OCI-LY1 (cell line): ENCODE results near the gene RAD54L.

Experiments
- H2AFZ ChIP-seq: fragments of 200-600 bp; sonication (generic), shearing (Covaris generic); 2 replicates; pipeline ENCODE4 v1.6.0; 2014; ENCODE audit warnings: antibody characterized with exemption, mild to moderate bottlenecking, low read length
- H3F3A ChIP-seq: fragments of 200-600 bp; sonication (generic), shearing (Covaris generic); 2 replicates; pipeline ENCODE4 v1.6.0; 2014; ENCODE audit warnings: mild to moderate bottlenecking, antibody characterized with exemption, low read length, moderate library complexity; ENCODE audit not compliant: insufficient read depth
- H3K27ac ChIP-seq: fragments of 200-600 bp; sonication (generic); 2 replicates; pipeline ENCODE4 v1.5.1; 2014; ENCODE audit warnings: low read length, mixed run types, mild to moderate bottlenecking, low read depth; ENCODE audit not compliant: poor library complexity, severe bottlenecking
- H3K27me3 ChIP-seq: fragments of 200-600 bp; sonication (generic); 2 replicates; pipeline ENCODE4 v1.6.0; 2014; ENCODE audit warnings: antibody characterized with exemption, mild to moderate bottlenecking, low read length, moderate library complexity; ENCODE audit not compliant: insufficient read depth
- H3K36me3 ChIP-seq: fragments of 200-600 bp; sonication (generic); 2 replicates; pipeline ENCODE4 v1.6.1; 2014; ENCODE audit warnings: mild to moderate bottlenecking, antibody characterized with exemption, low read length, moderate library complexity, mixed read lengths; ENCODE audit not compliant: insufficient read depth
- H3K4me1 ChIP-seq: fragments of 200-600 bp; sonication (generic); 2 replicates; pipeline ENCODE4 v1.5.1; 2014; ENCODE audit warnings: mild to moderate bottlenecking, low read length, moderate library complexity; ENCODE audit not compliant: insufficient read depth, severe bottlenecking
- H3K4me2 ChIP-seq: fragments of 200-600 bp; sonication (generic), shearing (Covaris generic); 2 replicates; pipeline ENCODE4 v1.6.1; 2014; ENCODE audit warnings: low read length
- H3K4me3 ChIP-seq: fragments of 200-600 bp; sonication (generic); 2 replicates; pipeline ENCODE4 v1.5.1; 2014; ENCODE audit warnings: low read length, low read depth, mild to moderate bottlenecking, mixed read lengths; ENCODE audit not compliant: poor library complexity, severe bottlenecking
- H3K79me2 ChIP-seq: fragments of 200-600 bp; shearing (Covaris generic); 2 replicates; pipeline ENCODE4 v1.6.1; 2016; ENCODE audit warnings: mixed run types, low read length, mixed read lengths; ENCODE audit not compliant: insufficient read depth
- H3K9ac ChIP-seq: fragments of 200-600 bp; sonication (generic), shearing (Covaris generic); 2 replicates; pipeline ENCODE4 v1.6.1; 2014; ENCODE audit warnings: mild to moderate bottlenecking, low read length, mixed read lengths
- H3K9me2 ChIP-seq: fragments of 200-600 bp; sonication (generic), shearing (Covaris generic); 2 replicates; pipeline ENCODE4 v1.6.1; 2014; ENCODE audit warnings: low read depth, mild to moderate bottlenecking, low read length, mixed read lengths
- H3K9me3 ChIP-seq: fragments of 200-600 bp; shearing (Covaris generic); 2 replicates; pipeline ENCODE4 v1.6.1; 2014; ENCODE audit warnings: low read length, mixed read lengths
- H4K20me1 ChIP-seq: fragments of 200-600 bp; sonication (generic), shearing (Covaris generic); 2 replicates; pipeline ENCODE4 v1.6.0; 2016; ENCODE audit warnings: mild to moderate bottlenecking, low read length; ENCODE audit not compliant: insufficient read depth
- EZH2 ChIP-seq: fragments of 200-600 bp; sonication (generic), shearing (Covaris generic); IDR thresholded peaks from 2 replicates; pipeline ENCODE4 v1.8.0; 2017; ENCODE audit warnings: borderline replicate concordance, mixed run types, mild to moderate bottlenecking, antibody characterized with exemption, low read length, moderate library complexity, mixed read lengths
- TF ChIP-seq, protein P1 (sequence below): fragments of 200-600 bp; sonication (generic), shearing (Covaris generic); IDR thresholded peaks from 2 replicates; pipeline ENCODE4 v1.5.1; 2017; ENCODE audit warnings: mild to moderate bottlenecking, antibody characterized with exemption, low read length, moderate library complexity, mixed read lengths

RAD54L gene

DNA sequence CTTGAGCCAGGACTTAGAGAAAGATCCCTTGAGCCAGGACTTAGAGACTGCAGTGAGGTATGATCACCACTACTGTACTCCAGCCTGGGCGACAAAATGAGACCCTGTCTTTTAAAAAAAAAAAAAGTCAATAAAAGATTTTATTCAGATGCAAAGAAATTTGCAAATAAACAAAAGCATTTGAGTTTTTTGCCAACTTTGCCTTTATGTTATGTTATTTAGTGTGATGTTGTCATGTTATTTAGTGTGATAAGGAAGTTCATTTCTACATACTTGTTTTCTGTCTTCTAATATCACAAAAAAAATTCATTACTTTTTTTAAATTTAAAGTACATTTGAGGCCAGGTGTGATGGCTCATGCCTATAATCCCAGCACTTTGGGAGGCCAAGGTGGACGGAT, 9.0 kb downstream of the RAD54L start:
- Histone ChIP-seq H3K27ac (no peak overlapping the region), H3K79me2 (no peaks in the 10 kb centered on the region), H3K9me2 (no peaks in the 10 kb centered on the region), H3K4me2 (no peak overlapping the region), H3K36me3 (peaks cover 93% of the 10 kb centered on the region), H3K27me3 (no peaks in the 10 kb centered on the region), H3F3A (no peaks in the 10 kb centered on the region), H2AFZ (no peak overlapping the region), H3K9ac (no peak overlapping the region), H3K9me3 (no peaks in the 10 kb centered on the region), H3K4me1 (no peaks in the 10 kb centered on the region), H3K4me3 (no peak overlapping the region), H4K20me1 (no peaks in the 10 kb centered on the region)
- TF ChIP-seq EZH2: no peak
- TF ChIP-seq, protein P1, sequence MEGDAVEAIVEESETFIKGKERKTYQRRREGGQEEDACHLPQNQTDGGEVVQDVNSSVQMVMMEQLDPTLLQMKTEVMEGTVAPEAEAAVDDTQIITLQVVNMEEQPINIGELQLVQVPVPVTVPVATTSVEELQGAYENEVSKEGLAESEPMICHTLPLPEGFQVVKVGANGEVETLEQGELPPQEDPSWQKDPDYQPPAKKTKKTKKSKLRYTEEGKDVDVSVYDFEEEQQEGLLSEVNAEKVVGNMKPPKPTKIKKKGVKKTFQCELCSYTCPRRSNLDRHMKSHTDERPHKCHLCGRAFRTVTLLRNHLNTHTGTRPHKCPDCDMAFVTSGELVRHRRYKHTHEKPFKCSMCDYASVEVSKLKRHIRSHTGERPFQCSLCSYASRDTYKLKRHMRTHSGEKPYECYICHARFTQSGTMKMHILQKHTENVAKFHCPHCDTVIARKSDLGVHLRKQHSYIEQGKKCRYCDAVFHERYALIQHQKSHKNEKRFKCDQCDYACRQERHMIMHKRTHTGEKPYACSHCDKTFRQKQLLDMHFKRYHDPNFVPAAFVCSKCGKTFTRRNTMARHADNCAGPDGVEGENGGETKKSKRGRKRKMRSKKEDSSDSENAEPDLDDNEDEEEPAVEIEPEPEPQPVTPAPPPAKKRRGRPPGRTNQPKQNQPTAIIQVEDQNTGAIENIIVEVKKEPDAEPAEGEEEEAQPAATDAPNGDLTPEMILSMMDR: no peak

GRCh38 chr1:46262508-46262907, 14.9 kb downstream of the RAD54L start:
- Histone ChIP-seq H3K9ac (no peak overlapping the region), H4K20me1 (no peaks in the 10 kb centered on the region), H2AFZ (no peak overlapping the region), H3K27me3 (no peaks in the 10 kb centered on the region), H3K9me3 (no peaks in the 10 kb centered on the region), H3K9me2 (no peaks in the 10 kb centered on the region), H3K79me2 (no peaks in the 10 kb centered on the region), H3K4me1 (no peaks in the 10 kb centered on the region), H3K27ac (no peak overlapping the region), H3K4me3 (no peak overlapping the region), H3K36me3 (peaks cover 93% of the 10 kb centered on the region), H3K4me2 (no peak overlapping the region), H3F3A (no peaks in the 10 kb centered on the region)
- TF ChIP-seq, protein P1: no peak
- no peak for TF ChIP-seq EZH2

GRCh38 chr1:46263146-46263545, 15.6 kb downstream of the RAD54L start:
- H3K4me1 ChIP-seq: no peaks in the 10 kb centered on the region
- TF ChIP-seq EZH2: no peak
- TF ChIP-seq, protein P1: no peak
- peaks cover 95% of the 10 kb centered on the region for H3K36me3 ChIP-seq
- no peak overlapping the region for H3K4me3 ChIP-seq
- H3F3A ChIP-seq: no peaks in the 10 kb centered on the region
- no peaks in the 10 kb centered on the region for H3K79me2 ChIP-seq
- H3K4me2 ChIP-seq: no peak overlapping the region
- no peaks in the 10 kb centered on the region for H4K20me1 ChIP-seq
- no peak overlapping the region for H3K27ac ChIP-seq
- H3K9ac ChIP-seq: no peak overlapping the region
- H3K9me3 ChIP-seq: no peaks in the 10 kb centered on the region
- H3K27me3 ChIP-seq: no peaks in the 10 kb centered on the region
- H3K9me2 ChIP-seq: no peaks in the 10 kb centered on the region
- H2AFZ ChIP-seq: no peak overlapping the region
